Measurements from ENCODE around the gene MTCH1.

- TF ChIP-seq CTCF (IDR thresholded peaks at IDR 0.05) (no peak), NFE2L1 (CRISPR knock-in tag; IDR thresholded peaks at IDR 0.05) (no peak), JUN (CRISPR knock-in tag; IDR thresholded peaks at IDR 0.05) (no peak), ESRRA (CRISPR knock-in tag; IDR thresholded peaks at IDR 0.05; ENCODE audit: borderline replicate concordance) (no peak), HMGA2 (CRISPR knock-in tag; IDR thresholded peaks at IDR 0.05) (no peak), ZNF138 (CRISPR knock-in tag; conservative IDR thresholded peaks at IDR 0.05) (no peak), MLX (CRISPR knock-in tag; IDR thresholded peaks at IDR 0.05) (no peak), ZNF219 (CRISPR knock-in tag; IDR thresholded peaks at IDR 0.05; ENCODE audit: borderline replicate concordance) (no peak), USF1 (CRISPR knock-in tag; IDR thresholded peaks at IDR 0.05) (no peak), ELF4 (CRISPR knock-in tag; IDR thresholded peaks at IDR 0.05; ENCODE audit: low read depth) (no peak), TEAD4 (CRISPR knock-in tag; IDR thresholded peaks at IDR 0.05) (no peak)
Measured at GRCh38 chr6:36933102-36933501, 52.9 kb downstream of the MTCH1 start.
